ENCODE measurements around the gene DIS3L2.
A peak's percentile ranks its signal among the peaks of the same experiment; 100 is the strongest.

DIS3L2 gene

GRCh38 chr2:232237464-232237863 is 276.0 kb downstream of the DIS3L2 start:
- TF ChIP-seq EZH2 (IDR thresholded peaks at IDR 0.05; ENCODE audit: borderline replicate concordance, low read length) (no peak), CTCF (IDR thresholded peaks at IDR 0.05; ENCODE audit: low read length) (no peak)
- H3K4me3 ChIP-seq (ENCODE audit: low read depth, low read length, poor library complexity, severe bottlenecking), result no peak overlapping the region
- H3K27ac ChIP-seq (ENCODE audit: low read depth, low read length, poor library complexity, severe bottlenecking), result no peak overlapping the region

GRCh38 chr2:232238108-232238507 is 276.6 kb downstream of the DIS3L2 start:
- no peaks in the 10 kb centered on the region for H3K79me2 ChIP-seq (ENCODE audit: insufficient read depth, low read length)
- H3K9me3 ChIP-seq (ENCODE audit: low read length), result no peaks in the 10 kb centered on the region
- H3K36me3 ChIP-seq (ENCODE audit: insufficient read depth, low read length), result no peaks in the 10 kb centered on the region
- no peak overlapping the region for H3K4me2 ChIP-seq (ENCODE audit: low read length)
- no peaks in the 10 kb centered on the region for H3F3A ChIP-seq (ENCODE audit: insufficient read depth, low read length)
- no peak overlapping the region for H3K4me3 ChIP-seq (ENCODE audit: low read depth, low read length, poor library complexity, severe bottlenecking)
- no peak overlapping the region for H3K9ac ChIP-seq (ENCODE audit: low read length)
- no peaks in the 10 kb centered on the region for H3K27me3 ChIP-seq (ENCODE audit: insufficient read depth, low read length)
- no peaks in the 10 kb centered on the region; the same call in 1 of the 2 replicates for H4K20me1 ChIP-seq (ENCODE audit: insufficient read depth, low read length)
- H3K27ac ChIP-seq (ENCODE audit: low read depth, low read length, poor library complexity, severe bottlenecking), result no peak overlapping the region
- no peak for TF ChIP-seq EZH2 (IDR thresholded peaks at IDR 0.05; ENCODE audit: borderline replicate concordance, low read length)
- no peak for TF ChIP-seq CTCF (IDR thresholded peaks at IDR 0.05; ENCODE audit: low read length)
- no peaks in the 10 kb centered on the region for H3K9me2 ChIP-seq (ENCODE audit: low read depth, low read length)
- H3K4me1 ChIP-seq (ENCODE audit: insufficient read depth, low read length, severe bottlenecking), result peaks cover 11% of the 10 kb centered on the region
- no peak overlapping the region for H2AFZ ChIP-seq (ENCODE audit: low read length)

More at GRCh38 chr2:232237464-232237863, 276.0 kb downstream of the DIS3L2 start:
- Histone ChIP-seq H3K79me2 (ENCODE audit: insufficient read depth, low read length) (no peaks in the 10 kb centered on the region), H3K36me3 (ENCODE audit: insufficient read depth, low read length) (no peaks in the 10 kb centered on the region), H3K4me1 (ENCODE audit: insufficient read depth, low read length, severe bottlenecking) (peaks cover 11% of the 10 kb centered on the region), H3K9ac (ENCODE audit: low read length) (no peak overlapping the region), H3K9me2 (ENCODE audit: low read depth, low read length) (no peaks in the 10 kb centered on the region), H2AFZ (ENCODE audit: low read length) (no peak overlapping the region), H3K9me3 (ENCODE audit: low read length) (no peaks in the 10 kb centered on the region), H3F3A (ENCODE audit: insufficient read depth, low read length) (no peaks in the 10 kb centered on the region), H3K27me3 (ENCODE audit: insufficient read depth, low read length) (no peaks in the 10 kb centered on the region), H4K20me1 (ENCODE audit: insufficient read depth, low read length) (no peaks in the 10 kb centered on the region; the same call in 1 of the 2 replicates), H3K4me2 (ENCODE audit: low read length) (0 out of 2 replicates have a peak overlapping the region, but pooled peaks have one; percentile 11)

GRCh38 chr2:232238596-232238995 is 277.1 kb downstream of the DIS3L2 start:
- Histone ChIP-seq H3K9me3 (ENCODE audit: low read length) (no peaks in the 10 kb centered on the region), H3K27me3 (ENCODE audit: insufficient read depth, low read length) (no peaks in the 10 kb centered on the region), H3K27ac (ENCODE audit: low read depth, low read length, poor library complexity, severe bottlenecking) (no peak overlapping the region), H3K4me2 (ENCODE audit: low read length) (no peak overlapping the region), H3F3A (ENCODE audit: insufficient read depth, low read length) (no peaks in the 10 kb centered on the region), H4K20me1 (ENCODE audit: insufficient read depth, low read length) (no peaks in the 10 kb centered on the region; the same call in 1 of the 2 replicates), H2AFZ (ENCODE audit: low read length) (no peak overlapping the region), H3K9me2 (ENCODE audit: low read depth, low read length) (no peaks in the 10 kb centered on the region), H3K4me3 (ENCODE audit: low read depth, low read length, poor library complexity, severe bottlenecking) (no peak overlapping the region), H3K36me3 (ENCODE audit: insufficient read depth, low read length) (no peaks in the 10 kb centered on the region), H3K4me1 (ENCODE audit: insufficient read depth, low read length, severe bottlenecking) (peaks cover 11% of the 10 kb centered on the region), H3K79me2 (ENCODE audit: insufficient read depth, low read length) (no peaks in the 10 kb centered on the region), H3K9ac (ENCODE audit: low read length) (no peak overlapping the region)
- TF ChIP-seq EZH2 (IDR thresholded peaks at IDR 0.05; ENCODE audit: borderline replicate concordance, low read length), result no peak
- TF ChIP-seq CTCF (IDR thresholded peaks at IDR 0.05; ENCODE audit: low read length), result no peak

All from OCI-LY1 (cell line).